ENCODE measurements around the gene PPAT.

- TF ChIP-seq CTCF (conservative IDR thresholded peaks at IDR 0.05; ENCODE audit: low read depth in 2 of 2) = no peak
- TF ChIP-seq POLR2AphosphoS5 (IDR thresholded peaks at IDR 0.05; ENCODE audit: low read depth) = no peak
- no peak for TF ChIP-seq REST (IDR thresholded peaks at IDR 0.05; ENCODE audit: unreplicated experiment)
- TF ChIP-seq JUNB (IDR thresholded peaks at IDR 0.05; ENCODE audit: unreplicated experiment) = no peak
- no peak for TF ChIP-seq EZH2 (IDR thresholded peaks at IDR 0.05; ENCODE audit: low read depth, unreplicated experiment)
- TF ChIP-seq EZH2phosphoT487 (IDR thresholded peaks at IDR 0.05; ENCODE audit: unreplicated experiment) = no peak
- no peak for TF ChIP-seq ZNF331 (CRISPR knock-in tag; IDR thresholded peaks at IDR 0.05; ENCODE audit: low read depth)
These were observed 63.8 kb downstream of the PPAT start for GRCh38 chr4:56371426-56372220.

Measured in GM23338 (cell line).